OCI-LY7 (cell line): ENCODE data around the gene HEPN1. TPM values are rescaled to one million over a fixed set of nuclear protein-coding genes. Genes with fewer than 3 reads are reported as not detected.

ENCODE experiments used
- BruUV-seq: library from RNA; stranded (reverse); fragments of 400-500 nt; replicated peaks from 2 replicates; lab custom pipeline; 2021; lab: Mats Ljungman, UMichigan
- CTCF ChIA-PET: fragments of 300-600 bp; sonication (Branson Sonifier 250); formaldehyde crosslinking; loops from one replicate; lab custom pipeline; 2022; ENCODE audit warnings: antibody characterized with exemption; ENCODE audit not compliant: unreplicated experiment; lab: Charles Lee
- POLR2A ChIA-PET: fragments of 300-600 bp; sonication (Branson Sonifier 250); formaldehyde crosslinking; loops from one replicate; lab custom pipeline; 2022; ENCODE audit warnings: antibody characterized with exemption; lab: Charles Lee
- DNase-seq: peaks from one replicate; pipeline ENCODE4 v3.0.0-alpha.2; 2015; ENCODE audit warnings: low spot score
- H2AFZ ChIP-seq: fragments of 200-600 bp; sonication (generic), shearing (Covaris generic); 2 replicates; pipeline ENCODE4 v1.6.1; 2014; ENCODE audit warnings: mild to moderate bottlenecking, antibody characterized with exemption, low read length, moderate library complexity
- H3K27ac ChIP-seq: fragments of 200-600 bp; sonication (generic); 2 replicates; pipeline ENCODE4 v1.5.1; 2014; ENCODE audit warnings: mixed run types, low read depth, mild to moderate bottlenecking, moderate library complexity, low read length, inconsistent platforms; ENCODE audit not compliant: poor library complexity, severe bottlenecking
- H3K36me3 ChIP-seq: fragments of 200-600 bp; sonication (generic); 2 replicates; pipeline ENCODE4 v1.6.1; 2014; ENCODE audit warnings: mild to moderate bottlenecking, antibody characterized with exemption, low read length, moderate library complexity, mixed read lengths; ENCODE audit not compliant: insufficient read depth
- H3K4me1 ChIP-seq: fragments of 200-600 bp; sonication (generic); 2 replicates; pipeline ENCODE4 v1.5.1; 2014; ENCODE audit warnings: mild to moderate bottlenecking, low read length; ENCODE audit not compliant: insufficient read depth, poor library complexity, severe bottlenecking
- H3K4me2 ChIP-seq: fragments of 200-600 bp; sonication (generic); 2 replicates; pipeline ENCODE4 v1.6.1; 2014; ENCODE audit warnings: mild to moderate bottlenecking, low read length
- H3K4me3 ChIP-seq: fragments of 200-600 bp; sonication (generic); 2 replicates; pipeline ENCODE4 v1.5.1; 2014; ENCODE audit warnings: mild to moderate bottlenecking, low read depth, low read length; ENCODE audit not compliant: poor library complexity, severe bottlenecking
- H3K79me2 ChIP-seq: fragments of 200-600 bp; sonication (generic); 2 replicates; pipeline ENCODE4 v1.6.1; 2016; ENCODE audit warnings: low read depth, mild to moderate bottlenecking, low read length, moderate library complexity, mixed read lengths; ENCODE audit not compliant: insufficient read depth
- H3K9me2 ChIP-seq: fragments of 200-600 bp; sonication (generic); 2 replicates; pipeline ENCODE4 v1.6.1; 2016; ENCODE audit warnings: mild to moderate bottlenecking, low read length, mixed read lengths; ENCODE audit not compliant: insufficient read depth
- H3K9me3 ChIP-seq: fragments of 200-600 bp; sonication (generic); 2 replicates; pipeline ENCODE4 v1.6.1; 2014; ENCODE audit warnings: mild to moderate bottlenecking, mixed run types, low read length, mixed read lengths
- H4K20me1 ChIP-seq: fragments of 200-600 bp; sonication (generic); 2 replicates; pipeline ENCODE4 v1.6.1; 2014; ENCODE audit warnings: mild to moderate bottlenecking, antibody characterized with exemption, low read length, moderate library complexity, mixed read lengths; ENCODE audit not compliant: insufficient read depth
- CTCF ChIP-seq: fragments of 200-600 bp; sonication (generic); conservative IDR thresholded peaks from 2 replicates; pipeline ENCODE4 v1.5.1; 2014; ENCODE audit warnings: mild to moderate bottlenecking, antibody characterized with exemption, low read length, moderate library complexity, mixed read lengths
- EZH2phosphoT487 ChIP-seq: fragments of 200-600 bp; sonication (generic); IDR thresholded peaks from 2 replicates; pipeline ENCODE4 v1.6.1; 2018; ENCODE audit warnings: low read depth, borderline replicate concordance, mild to moderate bottlenecking, mixed run types, antibody characterized with exemption, low read length, moderate library complexity, mixed read lengths
- intact Hi-C: fragments of 100-400 bp; cut with micrococcal nuclease; formaldehyde crosslinking; loops from one replicate; pipeline ENCODE4 v1.10.0; 2022; ENCODE audit not compliant: unreplicated experiment
- total RNA-seq, 2 experiments: library from RNA; depleted of rRNA in 1 of 2; stranded (reverse); fragments of >200 nt in 1 of 2; shearing (Covaris generic) in 1 of 2; gene quantifications; 2 replicates each; pipeline ENCODE4 v1.2.3, GENCODE V29; 2014 to 2022

Gene HEPN1
- total RNA-seq, 2 experiments from 2014 or later = not detected

- Histone ChIP-seq H2AFZ (no peak overlapping the region), H3K9me3 (no peaks in the 10 kb centered on the region), H3K4me2 (no peak overlapping the region), H3K9me2 (no peaks in the 10 kb centered on the region), H3K79me2 (no peaks in the 10 kb centered on the region), H3K4me3 (no peak overlapping the region), H3K27ac (no peak overlapping the region), H4K20me1 (no peaks in the 10 kb centered on the region), H3K4me1 (no peaks in the 10 kb centered on the region), H3K36me3 (no peaks in the 10 kb centered on the region)
- TF ChIP-seq CTCF = no peak
- TF ChIP-seq EZH2phosphoT487 = no peak
- ChIA-PET POLR2A (no interaction called here), CTCF (no interaction called here)
- intact Hi-C loops = no loop called here
- no peak for DNase-seq
- BruUV-seq = no TSS peak
Observed at GRCh38 chr11:124894606-124895430, 24.2 kb upstream of the HEPN1 start.

GRCh38 chr11:124895471-124895971 is 23.5 kb upstream of the HEPN1 start:
- Histone ChIP-seq H2AFZ (no peak overlapping the region), H3K4me1 (no peaks in the 10 kb centered on the region), H3K79me2 (no peaks in the 10 kb centered on the region), H3K27ac (no peak overlapping the region), H3K4me2 (no peak overlapping the region), H3K9me2 (no peaks in the 10 kb centered on the region), H4K20me1 (no peaks in the 10 kb centered on the region), H3K9me3 (no peaks in the 10 kb centered on the region), H3K36me3 (no peaks in the 10 kb centered on the region), H3K4me3 (no peak overlapping the region)
- ChIA-PET POLR2A (no interaction called here), CTCF (no interaction called here)
- DNase-seq = no peak
- intact Hi-C loops = no loop called here
- BruUV-seq = no TSS peak
- no peak for TF ChIP-seq CTCF
- TF ChIP-seq EZH2phosphoT487 = no peak
